Measurements from ENCODE around the gene CLC. TPM values are rescaled to one million over a fixed set of nuclear protein-coding genes. Genes with fewer than 3 reads are reported as not detected.

Gene CLC
- total and polyA plus RNA-seq, 2 of the 8 experiments (the other 6 are each of a cell fraction or from before 2014, with no cell fraction given), result 6.4 to 12.4 TPM

DNA sequence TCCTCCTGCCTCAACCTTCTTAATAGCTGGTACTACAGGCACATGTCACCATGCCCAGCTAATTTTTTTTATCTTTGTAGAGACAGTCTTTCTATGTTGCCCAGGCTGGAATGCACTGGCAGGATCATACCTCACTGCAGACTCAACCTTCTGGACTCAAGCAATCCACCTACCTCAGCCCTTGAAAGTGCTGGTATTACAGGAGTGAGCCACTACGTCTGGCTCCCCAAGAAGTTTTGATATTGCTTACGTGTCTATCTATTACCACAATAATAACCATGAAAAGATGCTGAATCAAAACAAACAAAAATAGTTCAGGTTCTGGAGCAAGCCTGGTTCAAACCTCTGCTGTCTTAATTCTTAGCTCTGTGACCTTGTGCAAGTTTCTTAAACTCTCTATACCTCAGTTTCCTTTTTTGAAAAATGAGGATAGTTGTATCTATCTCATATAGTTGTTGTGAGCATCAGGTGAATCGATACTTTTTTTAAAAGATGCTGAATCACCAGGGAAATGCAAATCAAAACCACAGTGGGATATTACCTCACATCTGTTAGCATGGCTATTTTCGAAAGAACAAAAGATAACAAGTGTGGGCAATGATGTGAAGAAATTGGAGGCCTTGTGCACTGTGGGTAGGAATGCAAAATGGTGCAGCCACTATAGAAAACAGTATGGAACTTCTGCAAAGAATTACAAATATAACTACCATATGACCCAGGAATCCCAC, 21.8 kb upstream of the CLC start:
- FAIRE-seq, result no peak
- POLR2A ChIA-PET (ENCODE audit: partially characterized antibody), result no interaction called here
- 85% methylated on average over 4 of the region's 4 CpGs; no CpG with 5 or more reads in 1 of the 2 experiments for WGBS, 2 experiments (ENCODE audit: extremely low coverage in 1 of 2, insufficient coverage in 1 of 2, insufficient read length in 1 of 2, insufficient replicate concordance in 2 of 2, low coverage in 1 of 2, low lambda C conversion rate in 2 of 2, missing lambda C conversion rate in 1 of 2)
- TF ChIP-seq RFX5 (IDR thresholded peaks at IDR 0.05; ENCODE audit: borderline replicate concordance, low read depth, low read length), result no peak
- no peak for TF ChIP-seq RXRA (IDR thresholded peaks at IDR 0.05; ENCODE audit: insufficient read depth, low read depth, low read length)
- TF ChIP-seq TCF12 (IDR thresholded peaks at IDR 0.05; ENCODE audit: low read depth, low read length), result no peak
- no peak for TF ChIP-seq GTF2F1 (IDR thresholded peaks at IDR 0.05; ENCODE audit: borderline replicate concordance, low read depth, low read length)
- no peak for TF ChIP-seq EZH2 (IDR thresholded peaks at IDR 0.05; ENCODE audit: low read depth, low read length, severe bottlenecking)
- TF ChIP-seq CEBPB (IDR thresholded peaks at IDR 0.05; ENCODE audit: low read depth, low read length), result no peak
- no peak for TF ChIP-seq JUN (IDR thresholded peaks at IDR 0.05; ENCODE audit: low read depth, low read length)
- TF ChIP-seq SP2 (IDR thresholded peaks at IDR 0.05; ENCODE audit: low read length), result no peak

More for the DNA sequence above, 21.8 kb upstream of the CLC start:
- no peaks in the 10 kb centered on the region for H3K79me2 ChIP-seq (ENCODE audit: control insufficient read depth in 1 of 2, insufficient read depth in 2 of 2, low read length in 2 of 2)
- H3K23ac ChIP-seq (ENCODE audit: insufficient read length), result no peak overlapping the region
- no peak overlapping the region for H3K4me3 ChIP-seq (ENCODE audit: extremely low read depth in 1 of 4, insufficient read depth in 2 of 4, low read depth in 3 of 4, low read length in 4 of 4)
- no peaks in the 10 kb centered on the region; a peak in 1 of 7 replicates for H3K4me1 ChIP-seq (replicated peaks in 1 of 4; ENCODE audit: control insufficient read depth in 3 of 4, insufficient read depth in 4 of 4, low read length in 3 of 4)
- no peak for DNase-seq (ENCODE audit: low read depth in 1 of 2, low spot score in 2 of 2)
- H4K5ac ChIP-seq (ENCODE audit: insufficient read length, low read depth, low read length), result no peak overlapping the region
- H4K8ac ChIP-seq (ENCODE audit: extremely low read depth, insufficient read depth, low read length), result no peak overlapping the region
- no peak overlapping the region for H4K91ac ChIP-seq (replicated peaks; ENCODE audit: insufficient read length, low read length)
- no peak overlapping the region for H2AFZ ChIP-seq (ENCODE audit: low read length)
- H3K23me2 ChIP-seq (ENCODE audit: low read depth, low read length), result no peaks in the 10 kb centered on the region
- 0 out of 7 replicates have a peak, but pooled peaks cover 0 to 2% (median 0%) of the 10 kb centered on the region in 4 experiments for H3K27me3 ChIP-seq (replicated peaks in 1 of 4; ENCODE audit: control insufficient read depth in 3 of 4, extremely low read depth in 1 of 4, insufficient read depth in 3 of 4, low read length in 3 of 4)
- H2BK5ac ChIP-seq (ENCODE audit: low read depth, low read length), result no peak overlapping the region
- CTCF ChIA-PET (ENCODE audit: partially characterized antibody), result interaction anchor here (1.0 kb wide), 4 partner anchors 13 to 84 kb away, joined by 3 to 4 read pairs (median 4); no protein-coding TSS in a partner anchor
- H3K27ac ChIP-seq (ENCODE audit: low read depth, low read length), result no peak overlapping the region
- H3K4me2 ChIP-seq (ENCODE audit: insufficient read depth in 1 of 2, low read depth in 2 of 2, low read length in 2 of 2), result no peak overlapping the region
- H3K79me1 ChIP-seq (ENCODE audit: low read depth, low read length), result no peaks in the 10 kb centered on the region
- H3K14ac ChIP-seq (ENCODE audit: insufficient read length), result no peak overlapping the region
- no peak overlapping the region for H2BK120ac ChIP-seq (replicated peaks; ENCODE audit: low read depth, low read length)
- no peak overlapping the region for H3K4ac ChIP-seq (replicated peaks; ENCODE audit: insufficient read length, low read depth, low read length)
- H2BK20ac ChIP-seq (ENCODE audit: low read length), result no peak overlapping the region
- no peak overlapping the region for H2BK12ac ChIP-seq (ENCODE audit: low read depth, low read length)
- no peak overlapping the region for H2BK15ac ChIP-seq (ENCODE audit: low read length)
- no peaks in the 10 kb centered on the region for H3K36me3 ChIP-seq (ENCODE audit: control insufficient read depth in 2 of 4, insufficient read depth in 4 of 4, low read length in 3 of 4)
- H3K56ac ChIP-seq (replicated peaks; ENCODE audit: insufficient read length, low read depth, low read length), result no peak overlapping the region
- no peak overlapping the region for H2AK5ac ChIP-seq (ENCODE audit: low read depth, low read length)
- no peak overlapping the region for H3K18ac ChIP-seq (ENCODE audit: extremely low read depth, low read length)
- no peaks in the 10 kb centered on the region for H4K20me1 ChIP-seq (replicated peaks in 1 of 2; ENCODE audit: control insufficient read depth in 1 of 2, insufficient read depth in 2 of 2, low read length in 2 of 2)
- no peaks in the 10 kb centered on the region; a peak in 1 of 4 replicates for H3K9me3 ChIP-seq (ENCODE audit: insufficient read depth in 2 of 2, low read depth in 1 of 2, low read length in 1 of 2)
- H3K9ac ChIP-seq (replicated peaks in 1 of 4; ENCODE audit: extremely low read depth in 1 of 4, low read depth in 3 of 4, low read length in 3 of 4), result no peak overlapping the region
